ENCODE measurements around the gene NR4A3.

DNA sequence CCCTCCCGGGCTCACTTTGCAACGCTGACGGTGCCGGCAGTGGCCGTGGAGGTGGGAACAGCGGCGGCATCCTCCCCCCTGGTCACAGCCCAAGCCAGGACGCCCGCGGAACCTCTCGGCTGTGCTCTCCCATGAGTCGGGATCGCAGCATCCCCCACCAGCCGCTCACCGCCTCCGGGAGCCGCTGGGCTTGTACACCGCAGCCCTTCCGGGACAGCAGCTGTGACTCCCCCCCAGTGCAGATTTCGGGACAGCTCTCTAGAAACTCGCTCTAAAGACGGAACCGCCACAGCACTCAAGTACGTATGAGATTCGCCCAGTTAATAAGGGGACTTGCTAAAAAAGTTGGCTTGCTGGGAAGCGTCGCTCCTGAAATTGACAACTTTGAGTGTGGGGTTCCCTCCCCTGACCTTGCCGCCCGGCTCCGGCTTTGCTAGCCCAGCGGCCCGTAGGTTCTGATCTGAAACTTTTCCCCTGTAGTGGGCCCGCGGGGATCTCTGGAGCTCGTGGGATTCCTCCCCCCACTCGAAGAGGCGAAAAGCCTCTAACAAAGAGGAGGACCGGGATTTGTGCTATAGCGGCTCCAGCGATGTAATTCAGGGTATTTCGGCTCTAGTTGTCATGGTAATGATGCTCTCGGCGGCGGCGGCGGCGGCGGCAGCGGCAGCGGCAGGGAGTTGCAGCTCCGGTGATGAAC, 572 bp downstream of the NR4A3 start:
- no peak for TF ChIP-seq POLR2AphosphoS5 (IDR thresholded peaks at IDR 0.05; ENCODE audit: low read depth, low read length)
- no peak for TF ChIP-seq POLR2A (IDR thresholded peaks at IDR 0.05; ENCODE audit: low read depth, low read length)

Measured in GM12891 (cell line).